PC-3 (cell line): ENCODE data around the gene MRPS22.

ENCODE experiments used
- CTCF ChIP-seq: fragments of 300-600 bp; sonication (generic); conservative IDR thresholded peaks from 2 replicates; pipeline ENCODE4 v1.5.1; 2017; ENCODE audit warnings: antibody characterized with exemption, low read depth, mild to moderate bottlenecking, low read length
- EZH2 ChIP-seq: fragments of 300-600 bp; sonication (generic); IDR thresholded peaks from one replicate; pipeline ENCODE4 v1.6.1; 2017; ENCODE audit warnings: antibody characterized with exemption, mild to moderate bottlenecking, low read length; ENCODE audit not compliant: unreplicated experiment
- EZH2phosphoT487 ChIP-seq: fragments of 300-600 bp; sonication (generic); IDR thresholded peaks from 2 replicates; pipeline ENCODE4 v1.6.1; 2018; ENCODE audit warnings: mild to moderate bottlenecking, antibody characterized with exemption, low read length, borderline replicate concordance

GRCh38 chr3:139355891-139356290, 12.1 kb downstream of the MRPS22 start:
- no peak for TF ChIP-seq CTCF
- TF ChIP-seq EZH2, result no peak
- TF ChIP-seq EZH2phosphoT487, result no peak
